Measurements from ENCODE around the gene SLC41A3.
A peak's percentile ranks its signal among the peaks of the same experiment; 100 is the strongest.
"Not testable (repeated sequence)": the region's sequence is repeated elsewhere in the genome, so short reads cannot be mapped to it uniquely, and the experiment has no call there.

SLC41A3 gene

DNA sequence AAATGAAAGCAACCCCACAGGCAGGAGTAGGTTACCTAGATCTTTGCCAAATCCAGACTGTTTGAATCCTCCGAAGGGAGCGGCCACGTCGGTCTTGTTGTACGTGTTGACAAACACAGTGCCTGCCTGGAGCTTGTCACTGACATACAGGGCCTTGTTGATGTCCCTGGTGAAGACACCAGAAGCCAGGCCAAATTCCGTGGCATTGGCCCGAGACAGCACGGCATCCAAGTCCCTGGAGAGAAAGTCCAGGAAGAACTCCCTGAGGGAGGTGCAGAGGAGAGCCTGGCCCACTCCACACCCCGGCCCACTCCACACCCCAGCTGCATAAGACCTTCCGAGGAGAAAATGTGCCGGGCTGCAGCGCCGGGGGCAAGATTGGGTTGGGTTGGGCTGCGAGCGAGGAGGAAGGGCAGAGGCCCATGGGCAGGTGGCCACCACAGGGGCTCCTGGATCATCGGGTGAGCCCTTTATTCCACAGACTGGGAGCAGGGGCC, 21.8 kb upstream of the SLC41A3 start:
- DNase-seq = no peak

DNA sequence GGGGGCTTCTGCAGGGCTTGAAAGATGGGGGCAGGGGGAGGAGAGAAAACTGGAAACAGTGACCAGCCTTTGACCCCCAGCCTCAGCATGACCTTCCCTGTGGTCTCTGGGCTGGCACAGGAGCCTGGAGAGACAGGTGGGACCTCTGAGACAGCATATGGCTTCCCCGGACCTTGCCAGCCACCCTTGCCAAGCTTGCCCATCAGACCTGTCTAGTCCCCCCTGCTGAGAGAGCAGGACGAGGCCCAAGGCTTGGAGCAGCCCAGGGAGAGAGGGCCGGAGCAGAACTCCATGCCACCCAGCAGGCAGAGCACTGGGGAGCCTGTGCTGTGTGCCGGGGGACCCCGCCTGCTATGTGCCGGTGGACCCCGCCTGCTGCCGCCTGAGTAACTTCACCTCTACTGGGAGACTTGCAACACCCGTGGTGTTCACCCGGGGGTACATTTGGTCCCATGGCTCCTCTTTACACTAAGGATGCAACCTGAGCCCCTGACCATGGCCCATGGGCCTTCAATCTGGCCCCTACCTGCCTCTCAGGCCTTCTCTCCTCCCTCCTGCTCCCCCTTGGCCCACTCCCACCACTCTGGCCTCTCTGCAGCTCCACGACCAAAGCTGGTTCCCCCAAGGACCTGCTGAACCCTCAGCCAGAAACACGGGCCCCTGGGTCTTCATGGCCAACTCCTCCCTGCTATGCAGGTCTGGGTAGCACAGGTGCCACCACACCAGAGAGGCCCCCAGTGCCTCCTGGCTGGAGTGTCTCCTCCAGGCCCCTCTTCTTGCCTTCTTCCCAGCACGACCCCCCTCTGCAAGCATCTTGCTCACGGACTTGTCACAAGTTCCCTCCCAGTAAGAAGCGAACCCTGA, 21.1 kb upstream of the SLC41A3 start:
- DNase-seq = no peak

DNA sequence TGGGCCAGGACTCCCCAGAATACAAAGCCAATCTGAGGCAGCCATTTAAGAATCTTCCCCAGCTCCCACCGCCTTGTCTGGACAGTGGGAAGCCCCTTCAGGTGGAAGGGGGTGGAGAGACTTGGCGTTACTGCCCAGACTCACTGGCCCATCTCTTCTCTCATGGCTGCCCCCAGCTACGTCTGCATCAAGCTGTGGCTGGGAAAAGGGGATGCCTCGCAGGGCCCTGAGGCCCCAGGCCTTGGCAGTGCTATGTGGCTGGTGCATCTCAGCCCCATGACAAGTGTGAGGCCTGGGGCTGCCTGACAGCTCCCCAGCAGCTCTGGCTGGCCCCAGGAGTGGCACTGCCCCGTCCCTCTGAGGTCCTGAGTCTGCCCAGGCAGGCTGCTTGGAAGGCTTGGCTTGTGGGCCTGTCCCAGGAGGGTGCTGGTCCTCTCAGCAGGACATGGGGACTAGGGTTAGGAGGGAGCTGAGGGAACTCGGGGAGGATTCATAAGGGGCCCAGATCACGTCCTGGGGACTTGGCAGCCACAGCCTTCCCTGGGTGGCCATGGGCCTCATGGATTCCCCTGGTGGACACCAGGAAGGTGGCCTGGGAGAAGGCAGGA, 20.2 kb upstream of the SLC41A3 start:
- no peak for DNase-seq

GRCh38 chr3:126103121-126104027, 19.4 kb upstream of the SLC41A3 start:
- no peak for DNase-seq

- no peak for DNase-seq
Observed at GRCh38 chr3:126102530-126102951, 18.6 kb upstream of the SLC41A3 start.

GRCh38 chr3:126102011-126102410, 18.1 kb upstream of the SLC41A3 start:
- DNase-seq = no peak

DNA sequence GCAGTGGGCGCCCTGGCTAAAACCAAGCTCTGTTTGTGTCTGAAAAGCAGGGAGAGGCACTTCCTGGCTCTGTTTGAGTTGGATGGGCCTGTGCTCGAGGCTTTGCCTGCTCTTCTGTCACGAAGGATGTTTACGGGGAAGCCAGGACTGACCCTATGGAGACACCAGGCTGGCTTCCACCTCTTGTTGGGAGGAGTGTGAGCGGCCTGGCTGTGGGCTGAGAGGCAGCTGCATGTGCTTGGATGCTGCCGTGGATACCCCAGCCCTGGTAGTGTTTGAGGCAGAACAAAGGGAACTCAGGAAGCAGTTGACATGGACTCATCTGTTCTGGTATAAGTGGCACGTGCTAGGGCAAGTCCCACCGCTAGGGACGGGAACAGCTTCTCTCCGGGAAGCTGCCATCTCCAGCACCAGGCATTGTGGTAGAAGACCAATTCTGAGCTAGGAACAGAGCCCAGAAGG, 17.6 kb upstream of the SLC41A3 start:
- no peak for DNase-seq

- no peak for DNase-seq
Observed at GRCh38 chr3:126100634-126101301, 16.8 kb upstream of the SLC41A3 start.

GRCh38 chr3:126100269-126100633, 16.3 kb upstream of the SLC41A3 start:
- no peak for DNase-seq

DNA sequence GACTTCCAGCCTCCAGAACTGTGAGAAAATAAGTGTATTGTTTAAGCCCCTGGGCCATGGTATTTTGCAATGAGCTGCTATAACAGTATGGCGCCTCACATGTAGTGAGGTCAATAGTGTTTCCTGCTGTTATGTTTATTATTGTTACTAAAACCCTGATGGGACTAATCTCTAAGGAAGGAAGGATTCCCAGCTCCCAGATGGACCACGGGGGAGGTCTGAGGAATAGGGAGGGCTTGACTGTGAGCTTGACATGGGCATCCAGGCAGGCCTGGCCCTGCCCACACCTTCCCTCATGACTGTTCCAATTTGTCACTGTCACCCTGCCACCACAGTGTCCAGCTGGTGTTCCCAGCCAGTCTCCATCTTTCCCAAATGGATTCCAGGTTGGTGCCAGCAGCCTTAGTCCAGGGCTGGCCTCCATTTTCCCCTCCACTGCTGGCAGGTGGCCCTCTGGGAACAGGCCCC, 14.5 kb upstream of the SLC41A3 start:
- no peak for DNase-seq

DNA sequence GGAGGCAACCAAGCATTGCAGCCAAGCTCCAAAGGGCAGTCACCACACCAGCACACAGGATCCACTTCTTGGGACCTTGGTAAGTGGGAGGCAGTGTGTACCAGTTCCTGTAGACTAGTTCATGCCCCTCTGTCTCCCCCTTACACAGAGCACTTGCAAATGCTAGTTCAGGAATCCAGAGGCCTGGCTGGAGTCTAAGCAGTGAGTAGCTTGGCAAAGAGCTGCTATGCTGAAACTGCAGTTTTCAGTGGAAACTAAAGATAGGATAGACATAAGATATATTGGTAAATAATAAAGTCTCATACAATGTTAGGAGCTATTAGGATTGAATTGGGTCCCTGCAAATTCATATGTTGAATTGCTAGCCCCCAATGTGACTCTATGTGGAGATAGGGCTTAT, 13.9 kb upstream of the SLC41A3 start:
- DNase-seq = no peak

DNA sequence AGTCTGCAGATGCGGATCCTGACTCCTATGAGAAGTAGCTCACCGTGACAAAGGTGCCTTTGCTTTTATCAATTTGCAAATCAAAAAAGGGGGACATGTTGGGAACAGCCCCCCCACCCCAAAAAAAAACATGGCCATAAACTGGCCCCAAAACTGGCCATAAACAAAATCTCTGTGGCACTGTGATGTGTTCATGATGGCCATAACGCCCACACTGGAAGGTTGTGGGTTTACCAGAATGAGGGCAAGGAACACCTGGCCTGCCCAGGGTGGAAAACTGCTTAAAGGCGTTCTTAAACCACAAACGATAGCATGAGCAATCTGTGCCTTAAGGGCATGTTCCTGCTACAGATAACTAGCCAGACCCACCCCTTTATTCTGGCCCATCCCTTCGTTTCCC, 12.3 kb upstream of the SLC41A3 start:
- not testable (repeated sequence) for DNase-seq

- not testable (repeated sequence) for DNase-seq
Observed at GRCh38 chr3:126092128-126092527, 8.2 kb upstream of the SLC41A3 start.

DNA sequence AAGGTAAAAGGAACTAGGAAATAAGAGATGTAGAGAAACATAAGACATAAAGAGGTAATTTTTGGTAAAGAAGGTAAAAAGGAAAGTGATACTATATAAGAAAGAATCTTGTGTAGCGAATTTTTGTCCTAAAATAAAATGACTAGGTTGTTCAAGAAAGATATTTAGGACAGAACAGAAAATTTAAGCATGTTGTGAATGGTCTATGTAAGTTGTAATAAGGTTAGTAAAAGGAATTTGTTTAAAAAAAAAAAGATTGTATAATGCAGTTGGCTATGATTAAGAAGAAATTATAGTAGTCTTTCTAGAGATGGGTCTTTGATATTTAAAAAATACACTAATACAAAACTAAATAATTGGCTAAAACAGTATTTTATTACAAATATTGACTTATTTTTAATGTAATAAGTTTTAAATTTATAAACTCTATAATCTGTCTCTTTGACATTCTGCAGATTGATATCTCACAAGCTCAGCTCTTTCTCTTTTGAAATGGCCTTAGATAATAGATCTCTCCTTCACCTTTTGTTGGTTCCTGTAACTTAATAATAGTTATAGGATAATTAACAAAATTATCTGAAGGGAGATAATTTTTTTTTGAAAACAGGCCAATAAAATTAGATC, 3.7 kb upstream of the SLC41A3 start:
- DNase-seq = no peak

- no peak for DNase-seq
Observed at GRCh38 chr3:126085841-126086240, 1.9 kb upstream of the SLC41A3 start.

DNA sequence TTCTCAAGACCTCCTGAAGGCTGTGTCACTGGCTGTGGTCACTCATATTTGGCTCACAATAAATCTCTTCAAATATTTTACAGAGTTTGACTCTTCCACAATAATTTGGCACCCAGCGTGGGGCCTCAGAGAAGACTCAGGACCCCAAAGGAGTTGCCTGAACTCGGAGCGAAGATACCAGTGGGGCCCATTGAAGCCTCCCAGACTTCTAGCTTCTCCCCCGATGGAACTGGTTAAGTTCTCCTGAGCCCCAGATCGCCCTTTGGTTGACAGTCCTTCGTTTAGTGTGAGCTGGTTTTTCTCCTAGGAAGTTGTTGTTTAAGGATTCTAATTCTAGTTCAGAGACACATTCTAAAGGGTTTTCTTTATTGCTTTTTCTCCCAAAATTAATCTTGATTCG, 1.4 kb upstream of the SLC41A3 start:
- no peak for DNase-seq

- DNase-seq = no peak
Observed at GRCh38 chr3:126084768-126085180, 850 bp upstream of the SLC41A3 start.

DNA sequence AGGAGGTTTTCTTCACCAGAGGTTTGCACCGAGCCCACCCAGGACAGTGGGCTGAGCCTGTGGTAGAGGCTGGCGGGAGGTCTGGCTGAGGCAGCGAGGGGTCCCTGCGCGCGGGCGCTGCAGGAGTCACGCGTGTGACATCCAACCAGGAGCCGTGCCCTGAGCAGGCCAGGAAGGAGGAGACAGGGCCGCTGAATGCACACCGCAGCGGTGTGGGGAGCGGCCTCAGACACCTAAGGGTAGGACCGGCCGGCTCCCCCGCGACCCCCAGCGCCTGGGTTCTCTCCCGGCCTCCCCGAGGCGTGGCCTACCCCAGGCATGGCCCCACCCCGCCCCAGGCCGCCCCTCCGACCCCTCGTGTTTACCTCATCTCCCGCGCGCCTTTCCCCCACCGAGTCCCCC, 412 bp downstream of the SLC41A3 start:
- DNase-seq = peak; percentile 74

- no peak for DNase-seq
Observed at GRCh38 chr3:126083138-126083445, 832 bp downstream of the SLC41A3 start.

DNA sequence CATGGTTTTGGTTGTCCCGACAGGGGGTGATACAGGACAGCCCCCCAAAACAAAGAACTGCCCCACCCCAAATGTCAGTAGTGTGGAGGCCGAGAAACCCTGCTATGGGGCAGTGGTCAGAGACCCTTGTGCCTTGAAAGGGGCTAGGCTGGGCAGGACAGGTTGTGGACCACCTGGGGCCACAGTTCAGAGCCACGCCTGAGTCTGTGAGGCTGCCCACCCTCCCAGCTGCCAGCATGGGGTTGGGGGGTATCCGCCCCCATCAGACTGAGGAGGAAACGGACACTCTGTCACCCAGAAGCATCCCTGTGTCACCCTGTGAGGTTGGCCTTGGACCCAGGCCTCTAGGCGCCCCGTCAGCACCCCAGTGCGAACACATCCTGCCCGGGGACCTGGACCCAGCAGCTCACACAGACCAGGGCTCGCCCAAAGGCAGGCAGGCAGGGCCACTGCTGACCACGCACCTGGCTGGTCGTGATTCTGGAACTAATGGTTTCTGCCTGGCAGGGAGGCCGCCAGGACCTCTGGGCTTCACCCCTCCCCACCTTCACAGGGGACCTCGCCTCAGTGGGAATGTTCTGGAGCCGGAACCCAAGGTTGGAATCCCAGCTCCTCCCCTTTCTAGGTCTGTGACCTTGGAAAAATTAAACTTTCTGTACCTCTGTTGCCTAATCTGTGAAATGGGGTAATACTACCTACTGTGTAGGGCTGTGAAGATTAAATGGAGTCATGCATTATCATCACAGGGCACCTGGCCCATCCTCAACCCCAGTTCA, 1.4 kb downstream of the SLC41A3 start:
- no peak for DNase-seq

- DNase-seq = no peak
Observed at GRCh38 chr3:126081618-126082361, 2.1 kb downstream of the SLC41A3 start.
